GM12873 (cell line): ENCODE results near the gene WNT3.

ENCODE experiments used
- CTCF ChIP-seq: IDR thresholded peaks from 2 replicates; pipeline ENCODE4 v1.5.1; 2012; ENCODE audit warnings: low read depth, mild to moderate bottlenecking, moderate library complexity, low read length, control low read depth; ENCODE audit not compliant: insufficient read depth; ENCODE audit errors: missing control alignments

Gene WNT3

GRCh38 chr17:46771561-46772474 is 46.7 kb downstream of the WNT3 start:
- no peak for TF ChIP-seq CTCF

- TF ChIP-seq CTCF, result no peak
Observed at GRCh38 chr17:46770818-46771560, 47.5 kb downstream of the WNT3 start.

- no peak for TF ChIP-seq CTCF
Observed at GRCh38 chr17:46770439-46770817, 48.1 kb downstream of the WNT3 start.

- TF ChIP-seq CTCF, result no peak
Observed at GRCh38 chr17:46769531-46770438, 48.7 kb downstream of the WNT3 start.

GRCh38 chr17:46768540-46768870 is 50.0 kb downstream of the WNT3 start:
- no peak for TF ChIP-seq CTCF

GRCh38 chr17:46766493-46767491 is 51.7 kb downstream of the WNT3 start:
- peak; percentile 3 for TF ChIP-seq CTCF
